Loucy (cell line): ENCODE results near the gene TDRD10.

Experiments used
- H2AFZ ChIP-seq: fragments of 200-600 bp; sonication (generic); 2 replicates; pipeline ENCODE4 v1.6.0; 2016; ENCODE audit warnings: antibody characterized with exemption, mild to moderate bottlenecking, low read length, moderate library complexity
- H3F3A ChIP-seq: fragments of 200-600 bp; 2 replicates; pipeline ENCODE4 v1.6.0; 2016; ENCODE audit warnings: antibody characterized with exemption, low read depth, mild to moderate bottlenecking
- H3K27me3 ChIP-seq: fragments of 200-600 bp; sonication (generic); 2 replicates; pipeline ENCODE4 v1.6.1; 2014; ENCODE audit warnings: low read length, mild to moderate bottlenecking; ENCODE audit not compliant: insufficient read depth, poor library complexity, severe bottlenecking
- H3K36me3 ChIP-seq: fragments of 200-600 bp; sonication (generic); 2 replicates; pipeline ENCODE4 v1.6.1; 2016; ENCODE audit warnings: low read length; ENCODE audit not compliant: insufficient read depth
- H3K4me1 ChIP-seq: fragments of 200-600 bp; sonication (generic); 2 replicates; pipeline ENCODE4 v1.5.1; 2014; ENCODE audit warnings: low read length, mild to moderate bottlenecking; ENCODE audit not compliant: insufficient read depth, poor library complexity, severe bottlenecking
- H3K4me2 ChIP-seq: fragments of 200-600 bp; sonication (generic); 2 replicates; pipeline ENCODE4 v1.6.0; 2014; ENCODE audit warnings: antibody characterized with exemption, low read length, low read depth, mild to moderate bottlenecking; ENCODE audit not compliant: poor library complexity, severe bottlenecking
- H3K4me3 ChIP-seq: fragments of 200-600 bp; sonication (generic); 2 replicates; pipeline ENCODE4 v1.5.1; 2014; ENCODE audit warnings: low read length, mild to moderate bottlenecking, mixed read lengths; ENCODE audit not compliant: poor library complexity, severe bottlenecking
- H3K79me2 ChIP-seq: fragments of 200-600 bp; sonication (generic); 2 replicates; pipeline ENCODE4 v1.6.1; 2014; ENCODE audit warnings: low read length; ENCODE audit not compliant: insufficient read depth
- H3K9ac ChIP-seq: fragments of 200-600 bp; sonication (generic); 2 replicates; pipeline ENCODE4 v1.6.0; 2014; ENCODE audit warnings: mild to moderate bottlenecking, low read depth, low read length, moderate library complexity; ENCODE audit not compliant: poor library complexity, severe bottlenecking
- H3K9me2 ChIP-seq: fragments of 200-600 bp; sonication (generic); replicated peaks from 2 replicates; pipeline ENCODE4 v1.6.1; 2016; ENCODE audit warnings: low read depth, low read length, mixed read lengths
- H3K9me3 ChIP-seq: fragments of 200-600 bp; sonication (generic); 2 replicates; pipeline ENCODE4 v1.6.1; 2014; ENCODE audit warnings: mild to moderate bottlenecking, antibody characterized with exemption, low read length, low read depth; ENCODE audit not compliant: insufficient read depth
- H4K20me1 ChIP-seq: fragments of 200-600 bp; sonication (generic); 2 replicates; pipeline ENCODE4 v1.6.0; 2014; ENCODE audit warnings: antibody characterized with exemption, low read length, mild to moderate bottlenecking; ENCODE audit not compliant: insufficient read depth, poor library complexity, severe bottlenecking
- CTCF ChIP-seq: fragments of 200-600 bp; sonication (generic); conservative IDR thresholded peaks from 2 replicates; pipeline ENCODE4 v1.5.1; 2014; ENCODE audit warnings: mild to moderate bottlenecking, antibody characterized with exemption, low read length
- EZH2phosphoT487 ChIP-seq: fragments of 200-600 bp; IDR thresholded peaks from 2 replicates; pipeline ENCODE4 v1.6.1; 2018; ENCODE audit warnings: antibody characterized with exemption, mild to moderate bottlenecking, moderate library complexity, borderline replicate concordance

Gene TDRD10

GRCh38 chr1:154553056-154554030 is 51.3 kb downstream of the TDRD10 start:
- Histone ChIP-seq H4K20me1 (peaks cover 44% of the 10 kb centered on the region), H3K27me3 (peaks cover 5% of the 10 kb centered on the region), H3F3A (no peaks in the 10 kb centered on the region), H3K9me3 (no peaks in the 10 kb centered on the region), H3K79me2 (peaks cover 59% of the 10 kb centered on the region), H3K9me2 (no peaks in the 10 kb centered on the region), H2AFZ (no peak overlapping the region), H3K4me2 (no peak overlapping the region), H3K36me3 (peaks cover 67% of the 10 kb centered on the region; the same call in 1 of the 2 replicates), H3K4me1 (peaks cover 38% of the 10 kb centered on the region), H3K9ac (no peak overlapping the region), H3K4me3 (no peak overlapping the region)
- TF ChIP-seq EZH2phosphoT487 (no peak), CTCF (no peak)

- peaks cover 5% of the 10 kb centered on the region for H3K27me3 ChIP-seq
- H2AFZ ChIP-seq: no peak overlapping the region
- H3K9ac ChIP-seq: peak overlapping the region; percentile 98
- H3K4me1 ChIP-seq: peaks cover 39% of the 10 kb centered on the region
- peaks cover 42% of the 10 kb centered on the region; the same call in 1 of the 2 replicates for H3K36me3 ChIP-seq
- no peaks in the 10 kb centered on the region for H3K9me3 ChIP-seq
- peaks cover 44% of the 10 kb centered on the region for H4K20me1 ChIP-seq
- H3K79me2 ChIP-seq: peaks cover 54% of the 10 kb centered on the region
- no peaks in the 10 kb centered on the region for H3K9me2 ChIP-seq
- H3K4me2 ChIP-seq: peak overlapping the region; percentile 80
- no peaks in the 10 kb centered on the region for H3F3A ChIP-seq
- peak overlapping the region; percentile 98 for H3K4me3 ChIP-seq
- TF ChIP-seq CTCF: no peak
- no peak for TF ChIP-seq EZH2phosphoT487
Observed at GRCh38 chr1:154556422-154556821, 54.4 kb downstream of the TDRD10 start.

- Histone ChIP-seq H3K79me2 (peaks cover 54% of the 10 kb centered on the region), H3K4me3 (peak overlapping the region; percentile 98), H3K9ac (peak overlapping the region; percentile 98), H3K4me2 (peak overlapping the region; percentile 80), H3K9me3 (no peaks in the 10 kb centered on the region), H3K27me3 (peaks cover 5% of the 10 kb centered on the region), H3K9me2 (no peaks in the 10 kb centered on the region), H4K20me1 (peaks cover 41% of the 10 kb centered on the region), H3K36me3 (peaks cover 33% of the 10 kb centered on the region; the same call in 1 of the 2 replicates), H3F3A (no peaks in the 10 kb centered on the region), H3K4me1 (peaks cover 39% of the 10 kb centered on the region), H2AFZ (no peak overlapping the region)
- TF ChIP-seq EZH2phosphoT487: no peak
- TF ChIP-seq CTCF: no peak
Observed at GRCh38 chr1:154557248-154557938, 55.4 kb downstream of the TDRD10 start.
